Upper lobe of right lung (tissue), 1 donor: ENCODE data around the gene STRIP1. TPM values are rescaled to one million over a fixed set of nuclear protein-coding genes. Genes with fewer than 3 reads are reported as not detected.

Experiments used
- ATAC-seq: fragments of 200-7000 bp; cut with Tn5 transposase; one replicate; pipeline ENCODE4 v1.9.1; 2020; ENCODE audit warnings: mild to moderate bottlenecking, moderate library complexity
- DNase-seq: peaks from one replicate; pipeline ENCODE4 v3.0.0-alpha.2; 2020
- H3K27ac ChIP-seq: fragments of 200-600 bp; one replicate; pipeline ENCODE4 v1.8.0; 2022
- H3K27me3 ChIP-seq: fragments of 200-600 bp; one replicate; pipeline ENCODE4 v1.8.0; 2022; ENCODE audit warnings: mild to moderate bottlenecking
- H3K36me3 ChIP-seq: fragments of 200-600 bp; one replicate; pipeline ENCODE4 v1.8.0; 2022
- H3K4me1 ChIP-seq: fragments of 200-600 bp; one replicate; pipeline ENCODE4 v1.8.0; 2022
- H3K4me3 ChIP-seq: fragments of 200-600 bp; one replicate; pipeline ENCODE4 v1.8.0; 2022; ENCODE audit warnings: mild to moderate bottlenecking
- H3K9me3 ChIP-seq: fragments of 200-600 bp; one replicate; pipeline ENCODE4 v1.8.0; 2022
- intact Hi-C: fragments of 100-400 bp; cut with DNase I; formaldehyde crosslinking; loops from one replicate; pipeline ENCODE4 v1.11.0; 2022
- total RNA-seq: library from RNA; stranded (reverse); fragmentation: NEBNext Ultra II Directional; extraction: Animal tissue kit (Norgen Biotek cat#: 25700); gene quantifications from one replicate; pipeline ENCODE4 v1.2.1, GENCODE V29; 2021
- TF ChIP-seq, protein P1 (sequence below): fragments of 200-600 bp; IDR thresholded peaks from one replicate; pipeline ENCODE4 v1.8.0; 2022; ENCODE audit warnings: antibody characterized with exemption
- donor health status: DM: no; HTN: yes; CAD: no; lungs with severe emphysema.

Gene STRIP1
- total RNA-seq, 1 donor from 2014 or later: 35.6 TPM

DNA sequence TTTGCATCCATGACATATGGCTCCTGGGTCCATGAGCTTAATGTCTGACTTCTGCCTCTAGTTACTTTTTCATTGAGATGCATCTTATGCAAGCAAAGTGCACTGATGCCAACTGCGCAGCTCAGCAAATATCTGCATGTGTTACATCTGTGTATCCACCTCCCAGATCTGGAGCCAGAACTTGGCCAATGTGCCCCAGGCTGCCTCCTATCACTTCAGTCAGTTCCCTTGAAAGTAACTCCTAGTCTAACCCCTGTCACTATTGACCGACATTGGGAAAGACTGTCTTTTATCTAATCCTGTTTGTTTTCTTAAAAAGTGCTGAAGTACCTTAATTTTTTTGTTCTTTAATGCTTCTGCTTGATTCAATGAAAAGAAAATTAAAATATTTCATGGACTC, 58.6 kb downstream of the STRIP1 start:
- TF ChIP-seq, protein P1, sequence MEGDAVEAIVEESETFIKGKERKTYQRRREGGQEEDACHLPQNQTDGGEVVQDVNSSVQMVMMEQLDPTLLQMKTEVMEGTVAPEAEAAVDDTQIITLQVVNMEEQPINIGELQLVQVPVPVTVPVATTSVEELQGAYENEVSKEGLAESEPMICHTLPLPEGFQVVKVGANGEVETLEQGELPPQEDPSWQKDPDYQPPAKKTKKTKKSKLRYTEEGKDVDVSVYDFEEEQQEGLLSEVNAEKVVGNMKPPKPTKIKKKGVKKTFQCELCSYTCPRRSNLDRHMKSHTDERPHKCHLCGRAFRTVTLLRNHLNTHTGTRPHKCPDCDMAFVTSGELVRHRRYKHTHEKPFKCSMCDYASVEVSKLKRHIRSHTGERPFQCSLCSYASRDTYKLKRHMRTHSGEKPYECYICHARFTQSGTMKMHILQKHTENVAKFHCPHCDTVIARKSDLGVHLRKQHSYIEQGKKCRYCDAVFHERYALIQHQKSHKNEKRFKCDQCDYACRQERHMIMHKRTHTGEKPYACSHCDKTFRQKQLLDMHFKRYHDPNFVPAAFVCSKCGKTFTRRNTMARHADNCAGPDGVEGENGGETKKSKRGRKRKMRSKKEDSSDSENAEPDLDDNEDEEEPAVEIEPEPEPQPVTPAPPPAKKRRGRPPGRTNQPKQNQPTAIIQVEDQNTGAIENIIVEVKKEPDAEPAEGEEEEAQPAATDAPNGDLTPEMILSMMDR: no peak
- Histone ChIP-seq H3K4me1 (no peaks in the 10 kb centered on the region), H3K4me3 (no peak overlapping the region), H3K27ac (no peak overlapping the region), H3K36me3 (no peaks in the 10 kb centered on the region), H3K27me3 (peaks cover 5% of the 10 kb centered on the region), H3K9me3 (no peaks in the 10 kb centered on the region)
- no peak for ATAC-seq
- no peak for DNase-seq
- intact Hi-C loops: no loop called here

DNA sequence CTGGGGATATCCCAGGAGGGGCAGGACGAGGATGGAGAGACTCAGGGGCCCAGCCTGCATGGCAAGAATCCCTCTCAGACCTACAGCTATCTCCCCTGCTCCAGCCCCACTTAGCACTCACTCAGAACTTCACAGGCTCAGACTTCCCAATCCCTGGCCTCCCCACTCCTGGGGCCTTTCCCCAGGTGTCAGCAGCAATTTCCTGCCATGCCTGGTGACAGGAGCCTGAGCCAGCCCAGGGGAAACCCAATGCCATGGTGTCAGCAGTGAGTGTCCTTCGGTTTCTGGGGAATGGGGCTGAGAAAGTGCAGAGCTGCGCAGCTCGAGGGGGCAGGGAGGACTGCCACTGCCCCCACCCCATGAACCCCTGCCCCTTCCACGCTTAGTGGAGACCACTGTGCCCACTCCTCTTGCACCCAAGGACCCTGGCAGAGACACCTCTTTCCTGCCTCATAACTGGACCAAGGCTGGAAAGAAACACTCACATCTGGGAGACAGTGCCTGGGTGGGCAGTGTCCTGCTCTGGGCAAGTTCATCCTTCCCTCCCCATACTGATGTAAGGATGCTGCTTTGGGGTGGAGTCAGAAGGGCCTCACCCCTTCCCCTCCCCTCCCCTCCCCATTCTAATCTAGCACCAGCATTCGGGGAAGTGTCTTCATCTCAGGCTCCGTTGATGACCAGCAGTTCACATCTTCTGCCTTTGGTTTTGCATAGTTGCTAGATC, 60.7 kb downstream of the STRIP1 start:
- no peak overlapping the region for H3K4me3 ChIP-seq
- no peak for ATAC-seq
- intact Hi-C loops: no loop called here
- no peaks in the 10 kb centered on the region for H3K4me1 ChIP-seq
- TF ChIP-seq, protein P1: no peak
- no peaks in the 10 kb centered on the region for H3K9me3 ChIP-seq
- DNase-seq: no peak
- H3K27ac ChIP-seq: no peak overlapping the region
- H3K36me3 ChIP-seq: no peaks in the 10 kb centered on the region
- peaks cover 5% of the 10 kb centered on the region for H3K27me3 ChIP-seq

DNA sequence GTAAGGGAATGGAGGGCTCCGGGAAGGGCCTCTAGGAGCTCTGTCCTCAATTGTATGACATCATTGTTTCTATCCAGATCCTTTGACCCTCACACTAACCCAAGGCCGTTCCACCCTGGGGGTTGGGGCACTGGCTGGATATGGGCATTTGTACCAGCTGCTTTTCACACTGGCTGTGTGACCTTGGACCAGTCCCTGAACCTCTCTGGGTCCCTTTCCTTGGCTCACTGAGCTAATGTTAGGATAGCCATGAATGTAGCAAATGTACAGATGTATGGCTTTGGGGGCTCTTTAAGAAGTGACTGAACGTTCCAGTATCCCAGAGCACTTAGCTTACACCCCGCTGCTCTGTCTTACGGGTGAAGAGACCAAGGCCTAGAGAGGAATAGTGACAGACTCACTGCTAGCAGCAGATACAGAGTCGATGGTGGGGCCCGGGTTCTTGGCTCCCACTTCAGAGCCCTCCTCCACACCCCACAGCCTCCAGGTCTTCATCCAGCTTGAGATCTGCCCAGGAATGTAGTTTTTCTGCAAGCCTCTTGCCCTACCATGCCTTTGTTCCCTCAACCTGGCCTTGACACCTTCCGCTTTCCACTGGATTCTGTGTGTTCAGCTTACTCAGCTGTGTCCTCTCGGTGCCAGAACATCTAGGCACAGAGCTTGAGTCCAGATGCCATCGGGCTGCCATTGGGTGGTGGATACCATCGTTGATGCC, 63.2 kb downstream of the STRIP1 start:
- intact Hi-C loops: no loop called here
- Histone ChIP-seq H3K9me3 (no peaks in the 10 kb centered on the region), H3K4me1 (no peaks in the 10 kb centered on the region), H3K4me3 (no peak overlapping the region), H3K36me3 (no peaks in the 10 kb centered on the region), H3K27me3 (peaks cover 5% of the 10 kb centered on the region), H3K27ac (no peak overlapping the region)
- DNase-seq (no peak), ATAC-seq (no peak)
- TF ChIP-seq, protein P1: no peak

DNA sequence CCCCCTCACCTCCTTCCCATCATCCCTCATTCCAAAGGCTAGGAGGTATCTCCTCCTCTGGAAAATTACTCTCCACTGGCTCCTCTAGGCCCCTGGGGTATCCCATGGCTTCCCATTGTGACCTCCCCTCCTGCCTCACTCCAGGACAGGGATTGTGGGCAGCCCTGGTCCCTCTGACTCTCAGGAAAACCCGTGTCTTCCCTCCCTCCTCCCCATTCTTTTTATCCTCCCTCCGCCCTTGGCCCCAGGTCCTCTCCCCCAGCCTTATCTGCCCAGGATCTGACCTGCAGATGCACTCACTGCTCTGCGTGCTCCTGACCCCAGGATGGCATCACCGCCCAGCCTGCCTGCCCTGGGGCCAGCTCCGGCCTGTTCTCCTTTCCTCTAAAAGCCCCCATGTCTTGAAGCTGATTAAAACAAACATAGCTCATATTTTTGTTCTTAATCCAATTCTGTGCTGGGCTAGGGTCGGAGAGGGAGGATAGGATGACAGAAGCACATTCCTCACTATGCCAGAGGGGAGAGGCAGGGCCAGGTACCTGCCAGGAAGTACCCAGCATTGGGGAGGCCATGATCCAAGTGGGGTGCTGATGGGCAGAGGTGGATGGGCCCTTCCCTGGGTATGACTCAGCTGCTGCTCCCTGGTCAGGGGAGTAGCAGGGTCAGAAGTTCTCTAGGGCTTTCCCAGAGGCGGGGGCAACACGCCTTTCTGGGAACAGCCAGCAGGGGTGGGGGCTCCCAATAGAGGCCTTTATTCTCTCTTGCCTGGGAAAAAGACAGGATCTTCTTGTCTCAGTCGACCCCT, 64.0 kb downstream of the STRIP1 start:
- ATAC-seq: no peak
- no peak for DNase-seq
- H3K27ac ChIP-seq: no peak overlapping the region

DNA sequence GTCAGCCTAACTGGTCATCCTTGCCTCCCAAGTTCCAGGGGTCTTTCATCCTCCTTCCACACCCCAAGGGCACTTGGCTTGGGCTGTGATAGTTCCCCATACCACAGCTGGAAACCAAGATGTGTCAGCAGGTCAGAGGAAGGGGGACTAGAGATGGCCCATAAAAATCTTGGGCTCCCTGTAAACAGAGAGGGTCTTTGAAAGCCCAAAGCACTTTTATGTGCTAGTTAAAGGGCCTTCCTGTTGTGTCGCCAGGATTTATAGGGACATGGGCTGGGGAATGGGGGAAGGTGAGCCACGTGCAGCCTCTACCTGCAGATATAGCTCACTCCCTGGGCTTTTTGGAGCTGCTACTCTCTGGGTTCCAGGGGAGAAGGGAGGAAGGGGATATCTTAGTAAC, 65.9 kb downstream of the STRIP1 start:
- DNase-seq (no peak), ATAC-seq (no peak)
- no peaks in the 10 kb centered on the region for H3K4me1 ChIP-seq
- H3K27ac ChIP-seq: no peak overlapping the region
- no peaks in the 10 kb centered on the region for H3K9me3 ChIP-seq
- TF ChIP-seq, protein P1: no peak
- intact Hi-C loops: loop anchor here (10.0 kb wide), 1 partner anchor 46 kb away; no protein-coding TSS in a partner anchor
- peaks cover 5% of the 10 kb centered on the region for H3K27me3 ChIP-seq
- no peak overlapping the region for H3K4me3 ChIP-seq
- H3K36me3 ChIP-seq: no peaks in the 10 kb centered on the region

More for the DNA sequence above, 64.0 kb downstream of the STRIP1 start:
- Histone ChIP-seq H3K4me1 (no peaks in the 10 kb centered on the region), H3K9me3 (no peaks in the 10 kb centered on the region), H3K36me3 (no peaks in the 10 kb centered on the region), H3K4me3 (no peak overlapping the region), H3K27me3 (peaks cover 5% of the 10 kb centered on the region)
- intact Hi-C loops: no loop called here
- TF ChIP-seq, protein P1: no peak
